Loucy (cell line): ENCODE data around the gene COPS3.

Experiments used
- CTCF ChIP-seq: fragments of 200-600 bp; sonication (generic); conservative IDR thresholded peaks from 2 replicates; pipeline ENCODE4 v1.5.1; 2014; ENCODE audit warnings: mild to moderate bottlenecking, antibody characterized with exemption, low read length
- EZH2phosphoT487 ChIP-seq: fragments of 200-600 bp; IDR thresholded peaks from 2 replicates; pipeline ENCODE4 v1.6.1; 2018; ENCODE audit warnings: antibody characterized with exemption, mild to moderate bottlenecking, moderate library complexity, borderline replicate concordance

GRCh38 chr17:17204041-17204591, 76.9 kb downstream of the COPS3 start:
- TF ChIP-seq CTCF (no peak), EZH2phosphoT487 (no peak)
